HL-60/S4 treated with retinoic acid at 250 ng/mL for 4 days and 3 days (cell line): Measurements from ENCODE around the gene LCN2.

ENCODE experiments used
- in situ Hi-C: fragments of 300-500 bp; cut with MboI; formaldehyde crosslinking; loops from 2 replicates; pipeline ENCODE4 v1.7.0; 2022; ENCODE audit warnings: low sequenced_read_pairs

LCN2 gene

DNA sequence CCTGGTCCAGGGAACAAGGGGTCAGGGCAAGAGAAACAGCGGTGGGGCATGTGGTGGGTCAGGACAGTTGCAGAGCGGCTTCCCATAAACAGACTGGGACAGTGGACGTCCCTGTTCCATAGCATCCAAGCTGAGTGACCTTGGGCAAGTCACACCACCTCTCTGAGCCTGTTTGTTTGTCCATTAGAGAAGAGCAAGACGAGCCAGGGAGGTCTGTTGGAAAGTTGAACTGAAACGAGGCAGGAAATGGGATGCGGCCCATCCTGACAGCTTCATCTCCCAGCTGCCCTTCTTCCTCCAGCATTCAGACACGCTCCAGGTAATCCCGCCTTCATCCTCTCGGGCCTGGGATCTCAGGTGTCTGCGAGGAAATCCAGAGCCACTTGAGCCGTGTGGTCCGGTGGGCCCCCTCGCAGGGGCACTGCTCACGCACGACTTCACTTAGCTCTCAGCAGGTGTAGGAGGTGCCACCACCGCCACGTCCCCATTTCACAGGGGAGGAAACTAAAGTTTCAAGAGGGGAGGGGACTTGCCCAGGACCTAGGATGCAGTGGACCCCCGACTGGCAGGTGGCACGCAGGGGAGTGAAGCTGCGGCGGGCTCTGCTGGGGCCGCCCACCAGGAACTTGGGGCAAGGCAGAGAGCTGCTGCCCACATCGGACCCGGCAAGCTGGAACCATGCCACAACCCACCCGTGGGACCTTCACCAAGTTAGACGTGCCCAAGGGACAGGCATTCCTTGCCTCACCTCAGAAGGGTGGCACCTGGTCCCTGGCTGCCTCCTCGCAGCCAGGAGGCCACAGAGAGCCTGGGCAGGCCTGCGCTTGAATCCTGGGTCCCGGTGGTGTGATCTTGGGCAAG is 34.7 kb upstream of the LCN2 start:
- in situ Hi-C loops, result no loop called here

DNA sequence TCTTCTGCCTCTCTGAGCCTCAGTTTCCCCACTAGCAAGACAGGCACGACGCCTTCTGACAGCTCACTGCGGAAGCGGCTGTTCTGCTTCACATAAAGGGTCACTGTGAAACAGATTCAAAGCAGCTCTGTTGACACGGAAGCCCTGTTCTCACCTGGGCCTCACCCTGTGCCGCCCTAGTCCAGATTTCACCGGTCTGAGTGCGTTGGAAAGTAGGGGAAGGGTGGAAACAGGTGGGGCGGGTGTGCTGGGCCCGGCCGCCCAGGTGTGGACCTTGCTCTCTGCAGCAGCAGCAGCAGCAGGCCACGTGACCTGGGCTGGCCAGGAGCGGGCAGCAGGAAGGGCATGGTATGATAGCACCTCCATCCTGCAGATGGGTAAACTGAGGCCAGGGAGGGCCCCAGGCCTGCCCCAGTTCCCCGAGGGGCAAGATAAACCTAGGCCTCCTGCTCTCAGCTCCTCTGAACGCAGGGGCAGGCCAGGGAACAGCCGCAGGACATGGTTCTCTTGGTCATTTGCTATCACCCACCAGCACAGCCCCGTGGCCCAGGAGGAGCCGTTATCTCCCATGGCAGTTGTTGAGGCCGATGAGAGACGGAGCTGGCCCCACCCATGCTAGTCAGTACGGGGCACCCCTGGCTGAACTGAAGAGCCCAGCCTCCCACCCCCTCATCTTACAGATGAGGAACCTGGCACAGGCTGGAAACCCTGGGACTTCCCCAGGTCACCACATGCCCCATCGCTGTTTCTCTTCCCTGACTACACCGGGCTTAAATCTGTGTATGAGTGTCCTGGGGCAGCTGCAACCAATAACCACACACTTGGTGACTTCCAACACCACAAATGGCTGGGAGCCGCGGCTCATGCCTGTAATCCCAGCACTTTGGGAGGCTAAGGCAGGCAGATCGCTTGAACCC is 33.8 kb upstream of the LCN2 start:
- in situ Hi-C loops, result no loop called here

DNA sequence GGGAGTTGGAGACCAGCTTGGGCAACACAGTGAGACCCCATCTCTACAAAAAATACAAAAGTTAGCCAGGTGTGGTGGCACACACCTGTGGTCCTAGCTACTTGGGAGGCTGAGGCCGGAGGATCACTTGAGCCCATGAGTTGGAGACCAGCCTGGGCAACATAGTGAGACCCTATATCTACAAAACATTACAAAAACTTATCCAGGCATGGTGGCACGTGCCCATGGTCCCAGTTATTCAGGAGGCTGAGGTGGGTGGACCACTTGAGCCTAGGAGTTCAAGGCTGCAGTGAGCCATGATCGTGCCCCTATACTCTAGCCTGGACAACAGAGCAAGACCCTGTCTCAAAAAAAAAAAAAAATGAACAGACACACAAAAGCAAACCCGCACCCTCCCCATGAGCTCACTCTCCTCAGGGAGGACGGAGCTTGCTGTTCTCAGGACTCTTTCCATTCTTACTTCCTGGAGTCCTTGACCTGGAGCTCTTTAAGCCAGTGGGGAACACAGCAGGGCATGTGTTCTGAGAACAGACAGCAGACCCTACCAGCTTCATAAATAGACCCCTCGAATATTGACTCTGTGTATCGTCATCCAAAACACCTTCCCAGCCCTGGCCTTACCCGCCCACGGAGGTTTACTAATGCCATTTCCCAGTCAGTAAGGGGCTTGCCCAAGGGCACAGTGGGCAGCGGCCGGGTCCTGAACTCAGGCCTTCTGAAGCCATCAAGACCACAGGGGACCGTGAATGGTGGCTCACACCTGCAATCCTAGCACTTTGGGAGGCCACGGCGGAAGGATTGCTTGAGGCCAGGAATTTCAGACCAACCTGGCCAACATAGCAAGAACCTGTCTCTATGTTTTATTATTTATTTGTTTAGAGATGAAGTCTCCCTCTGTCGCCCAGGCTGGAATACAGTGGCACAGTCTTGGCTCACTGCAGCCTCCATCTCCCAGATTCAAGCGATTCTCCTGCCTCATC is 32.9 kb upstream of the LCN2 start:
- in situ Hi-C loops, result no loop called here

DNA sequence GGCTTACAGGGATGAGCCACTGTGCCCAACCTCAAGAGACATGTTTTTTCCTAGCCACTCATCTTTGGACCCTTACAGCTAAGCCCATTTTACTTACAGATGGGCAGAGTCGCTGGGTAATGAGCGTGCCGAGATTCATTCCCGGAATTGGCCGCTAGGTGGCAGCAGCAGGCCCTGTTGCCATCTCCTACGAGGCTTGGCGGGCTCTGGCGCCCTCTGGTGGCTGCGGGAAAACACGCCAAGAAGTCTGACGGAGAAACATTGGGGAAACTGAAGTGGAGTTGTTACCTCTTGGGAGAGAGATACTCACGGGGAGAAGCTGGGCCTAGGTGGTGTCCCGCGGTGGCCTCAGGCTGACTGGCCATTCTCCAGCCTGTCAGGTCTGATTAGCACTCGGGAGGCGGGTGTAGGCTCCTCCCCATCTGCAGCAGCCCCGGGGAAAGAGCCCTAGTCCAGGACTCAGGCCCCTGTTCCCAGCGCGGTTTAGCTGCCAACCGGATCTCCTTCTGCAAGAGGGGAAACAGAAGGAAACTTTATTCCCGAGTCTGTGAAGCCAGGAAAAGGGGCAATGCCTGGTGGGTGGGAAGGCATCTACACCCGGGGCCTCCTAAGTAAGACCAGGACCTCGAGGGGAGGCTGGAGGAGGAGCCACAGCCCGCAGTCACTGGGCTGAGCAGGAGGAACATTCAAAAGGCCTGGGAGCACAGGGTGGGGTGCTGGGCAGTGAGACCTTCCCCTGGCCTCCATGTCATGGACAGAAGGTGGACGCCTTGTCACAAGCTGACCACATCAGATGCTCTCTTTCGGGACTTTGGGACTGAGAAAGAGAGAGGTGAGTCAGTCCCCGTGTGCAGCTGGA is 31.4 kb upstream of the LCN2 start:
- in situ Hi-C loops, result no loop called here

DNA sequence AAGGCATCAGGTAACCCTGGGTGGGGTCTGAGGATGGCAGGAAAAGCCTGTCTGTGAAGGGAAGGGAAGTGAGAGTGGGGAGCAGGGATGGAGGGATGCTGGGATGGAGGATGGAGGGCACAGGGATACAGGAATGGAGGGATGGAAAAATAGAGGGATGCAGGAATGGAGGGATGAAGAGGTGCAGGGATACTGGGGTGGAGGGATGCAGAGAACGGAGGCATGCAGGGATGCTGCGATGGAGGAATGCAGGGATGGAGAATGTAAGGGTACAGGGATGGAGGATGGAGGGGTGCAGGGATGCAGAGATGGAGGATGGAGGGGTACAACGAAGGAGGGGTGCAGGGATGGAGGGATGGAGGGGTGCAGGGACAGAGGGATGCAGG is 30.8 kb upstream of the LCN2 start:
- in situ Hi-C loops, result no loop called here

DNA sequence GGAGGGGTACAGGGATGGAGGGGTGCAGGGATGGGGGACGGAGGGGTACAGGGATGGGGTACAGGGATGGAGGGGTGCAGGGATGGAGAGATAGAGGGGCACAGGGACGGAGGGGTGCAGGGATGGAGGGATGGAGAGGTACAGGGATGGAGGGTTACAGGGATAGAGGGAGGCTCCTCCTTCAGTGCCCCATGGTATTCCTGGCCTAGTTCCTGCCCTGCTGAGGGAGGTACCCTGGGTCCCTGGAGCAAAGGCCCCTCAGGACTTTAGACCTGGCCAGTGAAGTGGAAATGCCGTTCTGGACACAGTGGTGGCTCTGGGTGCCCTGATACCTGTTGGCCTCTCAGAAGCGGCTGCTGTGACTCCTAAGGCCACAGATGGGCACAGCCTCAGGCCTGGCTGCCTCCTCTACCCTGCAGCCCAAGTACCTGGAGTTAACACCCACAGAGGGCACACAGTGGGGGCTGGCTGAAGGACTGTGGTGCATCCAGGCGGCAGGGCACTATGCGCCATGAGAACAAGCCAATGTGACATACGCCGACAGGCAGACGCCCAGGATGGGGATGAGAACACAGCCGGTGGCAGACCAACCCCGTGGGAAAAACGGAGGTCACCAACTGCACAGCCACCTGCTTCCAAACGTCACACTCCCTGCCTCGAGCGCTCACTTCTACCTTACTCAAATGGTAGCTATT is 30.1 kb upstream of the LCN2 start:
- in situ Hi-C loops, result no loop called here

DNA sequence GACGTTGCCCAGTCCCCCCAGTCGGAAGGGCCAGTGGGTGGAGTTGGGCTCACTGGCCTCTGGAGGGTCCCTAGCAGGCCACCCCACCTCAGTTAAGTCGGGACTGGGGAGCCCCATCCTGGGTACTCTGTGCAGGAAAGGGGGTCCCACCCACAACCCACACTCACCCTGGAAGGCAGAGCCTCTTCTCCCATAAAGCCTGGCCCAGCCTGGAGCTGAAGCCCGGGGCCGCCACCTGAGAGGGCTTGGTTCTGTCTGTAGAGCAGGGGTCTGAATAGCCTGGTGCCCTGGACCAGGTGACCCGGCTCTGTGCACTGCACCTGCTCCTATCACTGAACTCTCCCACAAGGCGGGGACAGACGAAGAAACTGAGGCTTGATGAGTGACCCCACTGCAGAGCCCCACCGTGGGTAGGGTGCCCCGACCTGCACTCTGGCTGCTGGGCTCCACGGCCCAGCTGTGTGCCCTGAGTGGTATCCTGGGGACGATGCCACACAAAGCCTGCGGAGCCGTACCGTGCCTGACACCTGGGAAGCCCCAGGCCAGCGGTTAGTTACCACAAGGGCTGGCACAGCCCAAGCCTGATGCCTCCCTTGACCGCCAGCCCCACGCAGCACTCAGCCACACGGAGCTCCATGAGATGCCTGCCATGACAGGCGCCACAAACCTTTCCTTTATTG is 29.1 kb upstream of the LCN2 start:
- in situ Hi-C loops, result no loop called here

DNA sequence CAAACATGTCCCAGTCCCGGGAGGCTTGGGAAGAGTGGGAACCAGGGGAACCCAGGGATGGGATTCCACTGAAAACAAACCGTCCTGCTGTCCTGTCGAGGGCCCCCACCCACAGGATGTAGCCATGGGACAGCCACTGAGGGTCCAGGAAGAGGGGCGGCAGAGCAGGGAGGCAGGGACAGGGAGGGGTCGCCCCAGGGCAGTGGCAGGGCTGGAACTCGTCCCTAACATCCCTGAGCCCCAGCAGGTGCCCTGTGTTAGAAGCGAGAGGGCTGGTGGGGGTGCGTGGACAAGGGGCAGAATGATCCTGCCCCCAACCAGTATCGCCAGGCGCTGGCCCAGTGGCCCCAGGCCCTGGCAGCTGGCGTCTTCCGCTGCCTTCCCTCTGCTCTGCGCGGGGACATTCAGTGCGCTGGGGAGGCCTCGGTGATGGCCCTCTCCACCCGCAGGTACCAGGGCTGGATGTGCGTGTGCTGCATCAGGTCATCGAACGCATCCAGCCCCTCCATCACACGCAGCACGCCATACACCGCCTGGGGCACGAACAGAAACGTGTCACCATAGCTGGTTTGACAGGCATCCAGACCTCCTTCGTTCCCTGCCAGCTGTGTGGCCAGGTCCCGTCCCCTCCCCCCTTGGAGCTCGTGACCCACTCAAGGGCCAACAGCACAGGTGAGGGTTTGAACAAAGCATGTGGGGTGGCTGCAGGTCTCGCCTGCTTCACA is 28.4 kb upstream of the LCN2 start:
- in situ Hi-C loops, result no loop called here

DNA sequence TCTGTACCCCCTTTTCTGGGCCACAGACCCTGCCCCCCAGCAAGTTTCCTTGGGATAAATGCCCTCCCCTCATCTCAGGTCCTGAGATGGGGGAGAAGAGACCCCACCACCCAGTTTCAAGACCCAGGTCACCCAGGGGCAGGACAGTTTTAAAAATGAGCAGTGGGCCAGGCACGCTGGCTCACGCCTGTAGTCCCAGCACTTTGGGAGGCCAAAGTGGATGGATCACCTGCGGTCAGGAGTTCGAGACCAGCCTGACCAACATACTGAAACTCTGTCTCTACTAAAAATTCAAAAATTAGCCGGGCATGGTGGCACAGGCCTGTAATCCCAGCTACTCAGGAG is 27.8 kb upstream of the LCN2 start:
- in situ Hi-C loops, result no loop called here

DNA sequence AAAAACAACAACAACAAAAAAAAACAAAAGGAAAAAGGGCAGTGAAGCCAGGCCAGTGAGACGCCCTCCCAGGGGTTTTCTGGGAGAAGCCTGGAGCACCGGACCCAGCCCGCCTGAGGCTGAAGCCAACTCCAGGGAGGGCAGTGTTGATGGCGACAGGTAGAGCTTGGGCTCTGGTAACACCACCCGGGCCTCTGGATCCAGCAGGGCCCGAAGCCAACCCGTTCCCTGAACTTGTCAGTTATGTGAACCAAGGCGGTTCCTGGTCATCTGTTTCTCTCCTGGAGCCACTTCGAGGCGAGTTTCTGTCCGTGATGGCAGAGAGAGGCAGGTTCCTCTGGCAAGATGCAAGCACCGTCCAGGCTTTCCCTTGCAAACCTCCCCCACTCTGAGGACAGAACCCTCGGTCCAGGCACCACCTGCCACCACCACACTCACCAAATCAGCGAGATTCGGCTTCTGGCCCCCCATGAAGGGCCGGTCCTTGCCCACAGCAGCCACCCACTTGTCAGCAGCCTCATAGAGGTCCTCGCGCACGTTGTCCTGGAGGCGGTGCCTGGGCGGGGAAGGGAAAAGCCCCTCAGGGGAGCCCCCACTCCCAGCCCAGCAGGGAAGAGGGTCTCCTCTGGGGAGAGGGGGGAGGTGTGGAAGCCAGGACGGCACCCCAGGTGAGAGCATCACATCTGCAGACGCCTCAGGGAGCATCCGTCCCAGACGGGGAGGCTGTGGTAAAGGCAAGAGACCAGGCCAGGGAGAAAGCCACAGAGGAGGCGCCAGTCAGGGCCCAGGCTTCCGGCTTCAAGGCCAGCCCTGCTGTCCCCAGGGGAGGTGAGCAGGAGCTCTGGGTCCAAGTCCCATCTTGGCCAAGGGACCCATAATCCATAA is 27.1 kb upstream of the LCN2 start:
- in situ Hi-C loops, result no loop called here

DNA sequence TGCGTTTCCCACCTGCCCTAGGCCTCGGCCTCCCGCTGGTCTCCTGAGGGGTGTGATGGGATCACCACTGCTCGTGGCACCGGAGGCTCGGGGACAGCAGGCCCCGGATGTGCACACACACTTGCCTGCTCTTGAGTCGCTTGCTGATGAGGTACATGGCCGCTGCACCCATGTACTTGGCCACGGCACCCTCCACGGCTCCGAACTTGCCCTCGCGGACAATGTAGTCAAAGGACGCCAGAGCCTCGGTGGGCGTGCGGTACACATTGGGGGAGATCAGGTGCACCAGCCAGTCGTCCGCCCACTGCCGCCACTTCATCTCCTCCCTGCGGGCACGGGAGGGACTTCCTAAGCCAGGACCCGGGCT is 26.5 kb upstream of the LCN2 start:
- in situ Hi-C loops, result no loop called here

DNA sequence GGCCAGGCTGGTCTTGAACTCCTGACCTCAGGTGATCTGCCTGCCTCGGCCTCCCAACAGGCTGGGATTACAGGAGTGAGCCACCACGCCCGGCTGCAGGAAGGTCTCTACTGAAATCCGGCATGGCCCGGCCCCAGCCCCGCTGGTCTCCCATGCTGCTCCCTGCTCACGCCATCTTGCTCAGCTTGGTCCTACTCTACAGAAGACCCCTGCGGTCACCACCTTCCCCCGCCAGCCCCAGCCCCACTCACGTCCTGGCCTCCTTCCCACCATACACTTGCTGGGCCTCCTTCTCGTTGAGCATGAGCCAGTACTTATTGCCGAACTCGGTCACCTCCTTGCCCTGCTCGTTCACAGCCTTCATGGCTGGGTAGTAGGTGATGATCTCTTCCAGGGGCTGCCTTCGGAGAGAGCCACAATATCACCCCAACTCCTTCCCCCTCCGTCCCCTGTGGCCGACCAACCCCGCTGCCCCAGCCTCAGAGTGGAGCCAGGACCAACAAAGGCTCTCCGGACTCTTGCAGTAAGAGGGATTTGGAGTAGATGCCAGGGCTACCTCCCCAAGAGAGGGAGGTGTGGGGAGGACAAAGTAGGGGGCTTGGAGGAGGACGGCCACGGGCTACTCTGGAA is 25.7 kb upstream of the LCN2 start:
- in situ Hi-C loops, result no loop called here

DNA sequence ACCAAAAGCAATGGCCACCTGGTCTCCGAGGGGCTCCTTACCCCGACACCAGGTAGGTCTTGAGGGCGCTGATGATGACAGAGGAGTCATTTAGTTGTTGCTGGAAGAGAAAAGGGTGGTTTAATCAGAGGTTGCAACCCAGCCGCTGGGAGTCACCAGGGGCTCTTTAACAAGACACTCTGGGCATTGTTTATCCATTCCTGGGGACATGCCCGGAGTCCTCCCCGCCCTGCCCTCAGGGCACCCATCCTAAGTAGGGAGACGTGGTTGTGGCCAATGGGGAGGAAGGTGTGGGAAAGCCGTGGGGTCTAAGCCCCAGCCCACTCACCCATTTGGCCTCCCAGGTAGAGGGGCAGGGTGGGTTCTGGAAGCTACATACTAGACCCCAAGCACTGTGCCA is 24.8 kb upstream of the LCN2 start:
- in situ Hi-C loops, result no loop called here

DNA sequence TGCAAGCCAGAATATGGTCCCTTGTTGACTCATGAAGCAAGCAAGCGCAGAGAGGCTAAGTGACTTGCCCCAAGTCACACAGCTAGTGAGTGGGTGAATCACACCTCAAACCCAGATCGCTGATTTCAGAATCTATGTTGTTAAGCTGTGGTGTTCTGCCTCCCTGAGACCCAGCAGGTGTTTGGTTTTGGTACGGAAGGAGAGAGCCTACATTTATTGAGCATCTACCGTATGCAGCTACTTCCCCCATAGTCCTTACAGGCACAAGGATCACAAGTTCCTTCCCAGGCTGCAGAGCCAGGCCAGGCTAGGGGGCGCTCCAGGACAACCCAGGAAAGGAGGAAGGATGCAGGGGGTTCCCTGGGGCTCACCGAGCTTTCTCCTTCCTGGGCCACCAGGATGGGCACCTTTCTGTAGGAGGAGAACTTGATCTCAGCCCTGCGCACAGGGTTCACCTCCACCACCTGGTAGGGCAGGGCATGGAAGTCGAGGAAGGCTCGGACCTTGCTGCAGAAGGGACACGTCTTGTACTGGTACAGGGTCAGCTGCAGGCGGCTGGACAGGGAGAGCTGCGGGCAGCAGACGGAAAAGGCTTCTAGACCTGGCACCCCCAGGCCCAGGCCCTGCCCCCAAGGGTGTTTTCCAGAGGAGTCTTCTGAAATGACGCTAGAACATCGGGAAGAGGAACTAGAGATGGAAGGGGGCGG is 24.2 kb upstream of the LCN2 start:
- in situ Hi-C loops, result no loop called here

DNA sequence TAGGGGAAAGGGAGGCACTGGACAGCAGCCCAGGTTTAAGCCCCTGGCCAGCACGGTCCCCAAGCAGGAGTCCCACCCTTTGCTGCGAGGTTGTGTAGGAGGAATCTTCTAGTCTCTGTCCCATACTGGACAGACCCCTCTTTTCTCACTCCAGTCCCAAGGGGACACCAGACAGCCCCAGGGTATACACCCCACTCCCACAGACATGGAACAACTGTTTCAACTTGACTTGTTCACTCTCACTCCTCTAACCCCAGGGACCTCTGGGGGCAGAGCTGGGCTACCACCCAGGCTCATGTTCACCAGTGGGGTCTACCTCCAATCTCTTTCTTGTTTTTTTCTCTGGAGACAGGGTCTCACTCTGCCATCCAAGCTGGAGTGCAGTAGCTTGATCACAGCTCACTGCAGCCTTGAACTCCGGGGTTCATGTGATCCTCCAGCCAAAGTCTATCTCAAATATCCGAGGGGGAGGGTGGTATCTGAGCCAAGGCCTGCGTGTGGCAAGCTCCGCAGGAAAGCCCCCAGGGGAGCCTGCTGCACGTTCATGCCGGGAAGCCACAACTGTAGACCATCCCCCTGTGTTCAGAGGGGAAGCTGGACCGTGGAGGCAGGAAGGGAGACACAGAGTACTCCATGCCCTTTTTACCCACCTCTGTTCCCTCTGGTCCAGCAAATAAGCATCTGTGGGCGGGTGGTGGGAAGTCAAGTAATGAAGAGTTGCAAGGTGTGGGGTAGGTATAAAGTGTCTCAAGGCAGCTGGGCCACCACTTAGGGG is 23.5 kb upstream of the LCN2 start:
- in situ Hi-C loops, result no loop called here
